ELF-1 (cell line): Measurements from ENCODE around the gene MAD1L1.

Experiments
- DNase-seq: peaks from one replicate; pipeline ENCODE4 v3.0.0-alpha.2; 2016; ENCODE audit warnings: low read depth, low spot score

The MAD1L1 gene

DNA sequence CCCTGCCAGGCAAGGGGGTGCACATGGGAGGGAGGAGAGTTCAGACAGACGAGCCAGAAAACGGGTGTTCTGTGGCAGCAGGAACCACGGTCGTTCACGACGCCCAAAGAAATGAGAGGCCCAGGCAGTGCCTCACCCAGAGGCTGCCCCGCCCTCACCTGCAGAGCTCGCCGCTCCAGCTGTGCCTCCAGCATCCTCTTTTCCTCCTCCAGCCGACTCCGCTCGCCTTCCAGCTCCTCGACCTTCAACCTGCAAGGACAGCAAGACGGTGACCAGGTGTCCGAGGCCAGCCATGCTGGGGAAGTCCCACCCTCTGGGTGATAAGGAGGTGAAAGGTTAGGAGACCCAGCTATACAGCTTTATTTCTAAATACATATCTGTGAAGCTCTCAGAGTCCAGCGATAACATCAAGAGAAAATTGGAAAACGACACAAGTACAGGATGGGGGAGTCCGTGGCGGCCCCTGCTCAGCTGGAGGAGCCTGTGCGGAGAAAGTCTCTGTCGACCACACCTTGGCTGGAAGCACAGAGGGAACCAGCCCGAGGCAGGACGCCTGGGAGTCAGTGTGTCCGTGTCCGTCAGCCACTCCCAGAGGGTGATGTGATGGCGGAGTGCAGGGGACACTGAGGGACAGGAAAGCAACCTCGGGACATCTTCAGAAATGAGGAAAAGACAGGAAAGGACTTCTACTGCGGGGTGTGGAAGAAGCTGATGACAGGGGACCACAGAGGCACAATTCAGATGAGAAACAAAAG is 275.1 kb downstream of the MAD1L1 start:
- no peak for DNase-seq

DNA sequence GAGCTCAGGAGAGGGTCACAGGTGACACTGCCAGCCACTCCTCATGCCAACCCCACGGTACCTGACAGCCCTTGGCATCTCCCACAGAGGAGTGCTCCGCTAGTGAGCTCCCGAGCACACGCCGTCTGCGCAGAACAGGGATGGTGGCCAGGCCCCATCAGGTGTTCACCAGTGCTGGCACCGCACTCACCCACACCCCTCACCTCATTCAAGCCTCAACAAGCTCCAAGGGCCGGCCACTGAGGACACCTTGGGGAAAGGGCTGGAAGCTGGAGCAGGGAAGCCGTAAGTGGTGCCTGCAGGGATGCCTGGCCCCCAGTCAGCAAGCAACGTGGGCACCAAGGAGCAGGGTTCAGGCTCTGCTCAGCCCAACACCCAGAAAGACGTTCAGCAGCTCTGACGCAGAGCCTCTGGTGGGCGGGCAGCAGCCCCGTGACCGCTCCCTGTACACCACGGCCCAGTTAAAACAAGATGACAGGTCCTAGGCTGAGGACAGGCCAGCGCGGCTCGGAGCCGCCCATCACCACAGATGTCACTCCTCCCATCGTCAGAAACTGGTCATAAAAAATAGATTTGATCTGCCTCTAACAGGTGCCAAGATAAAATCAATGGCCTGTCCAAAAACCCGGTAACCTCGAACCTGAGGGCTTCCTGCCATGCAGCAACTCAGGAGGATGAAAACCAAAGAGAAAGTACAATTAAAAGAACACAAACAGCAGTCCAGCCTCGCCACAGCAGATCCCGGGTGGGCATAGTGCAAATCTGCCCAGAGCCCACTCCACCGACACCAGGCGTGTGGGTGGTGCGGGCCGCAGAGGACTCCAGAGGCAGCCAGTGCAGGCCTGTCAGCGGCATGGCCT is 275.9 kb downstream of the MAD1L1 start:
- no peak for DNase-seq

DNA sequence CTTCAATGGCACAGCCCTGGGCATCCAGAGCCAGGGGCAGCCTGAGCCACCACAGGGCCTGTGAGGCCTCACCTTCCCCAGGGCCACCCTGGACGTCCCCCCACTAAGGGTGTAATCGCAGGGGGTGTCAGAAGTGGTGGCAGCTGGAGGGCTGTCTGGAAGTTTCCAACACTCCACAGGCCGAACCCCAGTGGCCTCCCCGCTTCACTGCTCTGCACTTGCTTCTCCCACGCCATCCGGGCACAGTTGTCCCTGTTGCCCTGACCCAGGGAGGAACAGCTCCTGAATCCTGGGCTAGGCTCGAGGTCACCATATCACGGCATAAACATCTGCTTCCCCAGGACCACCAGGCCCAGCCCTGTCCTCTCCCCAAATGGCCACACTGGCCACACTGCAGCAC is 276.6 kb downstream of the MAD1L1 start:
- DNase-seq = no peak

DNA sequence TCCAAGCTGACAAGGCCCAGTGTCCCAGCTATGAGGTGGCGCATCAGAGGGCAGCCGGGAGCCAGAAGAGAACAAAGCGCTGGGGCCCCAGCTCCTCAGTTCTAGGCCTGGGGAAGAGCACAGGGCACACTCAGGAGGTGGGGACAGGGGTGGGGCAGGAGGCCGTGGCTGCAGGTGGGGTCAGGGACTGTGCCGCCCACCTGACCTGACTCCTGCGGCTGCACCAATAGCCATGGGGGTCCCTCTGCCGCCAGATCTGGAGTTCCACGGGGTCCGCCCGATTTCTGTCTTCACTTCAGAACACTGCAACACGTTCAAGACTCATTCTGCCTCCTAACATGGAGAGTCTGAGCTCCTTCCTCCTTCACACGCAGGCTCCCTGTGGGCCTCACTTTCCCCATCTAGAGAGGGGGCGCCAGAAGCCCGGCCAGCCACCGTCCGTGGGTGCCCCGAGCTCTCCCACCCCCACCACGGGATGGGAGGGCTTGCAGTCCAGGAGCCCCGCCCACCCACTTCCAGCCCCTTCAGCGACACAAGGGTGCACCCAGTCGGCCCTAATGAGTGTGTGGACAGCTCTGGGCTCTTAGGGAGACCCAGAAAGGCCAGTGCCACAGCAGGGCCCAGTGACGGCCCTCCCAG is 278.3 kb downstream of the MAD1L1 start:
- DNase-seq = no peak

DNA sequence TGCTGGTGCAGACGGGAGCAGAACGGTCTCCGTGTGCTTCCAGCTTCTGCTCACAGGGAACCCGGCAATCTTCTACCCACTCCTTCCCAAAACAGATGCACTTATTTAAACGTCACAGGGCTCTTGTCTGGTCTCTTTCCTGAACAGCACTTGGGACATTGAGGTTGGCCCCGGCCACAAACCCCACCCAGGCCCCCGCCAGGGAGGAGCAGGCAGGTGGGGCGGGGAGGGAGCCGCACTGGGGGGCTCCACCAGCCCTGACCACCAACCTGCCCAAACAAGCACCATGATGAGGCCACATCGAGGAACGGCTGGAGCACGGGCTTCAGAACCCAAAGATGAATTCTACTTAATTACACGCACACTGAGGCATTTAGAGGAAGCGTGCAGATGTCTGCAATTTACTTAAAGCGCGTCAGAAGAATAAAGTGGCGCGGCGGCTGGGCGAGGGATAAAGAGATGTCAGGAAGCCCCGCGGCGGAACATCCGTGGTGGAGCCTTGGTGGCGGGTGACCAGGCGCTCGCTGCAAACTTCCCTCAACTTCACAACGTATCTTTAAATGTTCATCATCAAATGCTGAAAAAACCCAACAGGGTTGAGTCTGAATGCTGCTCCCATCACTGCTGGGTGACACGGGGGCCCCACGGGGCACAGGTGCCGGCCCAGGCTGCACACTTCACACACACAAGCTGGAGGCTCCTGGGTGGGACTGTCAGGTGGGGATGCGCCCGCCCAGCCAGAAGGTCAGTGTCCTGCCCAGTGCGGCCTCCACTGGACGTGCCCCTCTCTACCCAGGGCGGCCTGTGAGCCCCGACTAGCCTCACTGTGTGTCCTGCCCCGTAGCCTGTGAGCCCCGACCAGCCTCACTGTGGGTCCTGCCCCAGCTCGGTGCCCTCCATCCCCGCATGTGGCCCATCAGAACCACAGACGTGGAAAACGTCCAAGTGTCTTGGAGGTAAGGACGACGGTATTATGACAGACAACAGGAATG is 279.2 kb downstream of the MAD1L1 start:
- DNase-seq = no peak

DNA sequence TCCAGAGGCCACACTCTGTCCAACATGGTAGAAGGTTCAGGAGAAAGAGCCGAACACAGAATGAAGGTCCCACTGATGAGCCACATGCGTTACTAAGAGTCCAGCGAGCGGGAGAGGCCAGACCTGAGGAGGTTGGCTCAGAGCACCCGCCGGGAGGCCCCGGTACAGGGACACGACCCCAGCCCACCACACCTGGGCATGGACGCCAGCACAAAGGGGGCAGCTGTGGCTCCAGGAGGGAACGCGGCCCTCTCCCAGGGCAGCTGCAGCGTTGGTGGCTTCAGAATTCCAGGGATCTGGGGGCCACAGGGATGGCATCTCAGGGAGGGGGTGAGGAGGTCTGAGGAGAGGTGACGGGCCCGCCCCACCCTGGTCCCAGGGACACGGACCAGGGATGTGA is 280.0 kb downstream of the MAD1L1 start:
- DNase-seq = no peak

DNA sequence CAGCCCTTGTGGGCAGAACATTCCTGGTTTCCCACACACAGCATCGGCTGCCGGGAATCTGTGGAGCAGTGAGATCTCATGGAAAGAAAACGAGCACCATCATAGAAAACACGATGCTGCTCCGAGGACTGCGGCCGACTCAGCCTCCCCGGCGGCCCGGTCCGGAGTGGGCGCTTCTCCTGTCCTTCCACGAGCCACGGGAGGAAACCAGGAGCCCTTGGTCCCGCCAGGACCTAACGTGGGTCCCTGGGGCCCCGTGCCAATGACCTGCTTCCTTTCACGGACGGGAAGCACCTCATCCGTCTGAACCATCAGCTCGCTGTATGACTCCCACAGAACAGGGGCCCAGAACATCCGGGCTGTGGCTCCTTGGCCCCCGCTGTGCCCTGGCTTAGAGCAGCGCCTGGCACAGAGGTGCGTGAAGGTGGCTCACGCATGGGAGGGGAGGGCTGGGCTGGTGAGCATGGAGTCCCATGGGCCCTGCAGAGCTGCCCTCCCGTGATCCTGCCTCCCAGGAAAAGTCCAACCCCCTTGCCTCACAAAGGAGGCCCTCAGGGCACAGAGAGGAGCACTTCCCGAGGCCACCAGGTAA is 280.5 kb downstream of the MAD1L1 start:
- no peak for DNase-seq

DNA sequence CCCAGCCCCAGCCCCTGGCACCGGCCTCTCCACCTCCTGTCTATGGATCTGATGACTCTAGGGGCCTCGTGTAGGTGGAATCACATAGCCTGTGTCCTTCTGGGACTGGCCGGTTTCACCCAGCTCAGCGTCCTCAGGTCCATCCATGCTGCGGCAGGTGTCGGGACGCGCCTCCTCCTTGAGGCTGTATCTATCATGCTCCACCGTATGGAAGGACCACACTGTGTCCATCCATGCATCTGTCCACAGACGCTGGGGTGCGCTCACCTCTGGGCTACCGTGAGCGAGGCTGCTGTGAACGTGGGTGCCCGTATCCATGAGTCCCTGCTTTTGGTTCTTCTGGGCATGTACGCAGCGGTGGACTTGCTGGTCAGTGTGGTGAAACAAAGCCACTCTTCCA is 281.1 kb downstream of the MAD1L1 start:
- no peak for DNase-seq

DNA sequence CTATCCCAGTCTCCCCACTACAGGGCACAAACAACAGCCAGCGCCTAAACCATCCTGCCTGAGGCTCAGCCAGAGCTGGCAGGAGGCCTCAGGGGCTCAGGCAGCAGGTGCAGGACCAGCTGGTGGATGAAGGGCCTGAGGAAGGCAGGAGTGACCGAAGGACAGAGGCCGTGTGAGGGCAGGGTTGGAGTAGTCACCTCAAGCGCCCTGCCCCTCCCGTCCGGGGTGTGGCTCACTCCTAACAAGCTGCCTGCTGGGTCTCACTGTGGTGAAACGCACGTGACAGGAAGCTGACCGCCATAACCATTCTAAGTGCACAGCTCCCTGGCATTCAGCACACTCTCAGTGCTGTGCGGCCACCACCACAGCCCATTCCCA is 281.6 kb downstream of the MAD1L1 start:
- DNase-seq = no peak

DNA sequence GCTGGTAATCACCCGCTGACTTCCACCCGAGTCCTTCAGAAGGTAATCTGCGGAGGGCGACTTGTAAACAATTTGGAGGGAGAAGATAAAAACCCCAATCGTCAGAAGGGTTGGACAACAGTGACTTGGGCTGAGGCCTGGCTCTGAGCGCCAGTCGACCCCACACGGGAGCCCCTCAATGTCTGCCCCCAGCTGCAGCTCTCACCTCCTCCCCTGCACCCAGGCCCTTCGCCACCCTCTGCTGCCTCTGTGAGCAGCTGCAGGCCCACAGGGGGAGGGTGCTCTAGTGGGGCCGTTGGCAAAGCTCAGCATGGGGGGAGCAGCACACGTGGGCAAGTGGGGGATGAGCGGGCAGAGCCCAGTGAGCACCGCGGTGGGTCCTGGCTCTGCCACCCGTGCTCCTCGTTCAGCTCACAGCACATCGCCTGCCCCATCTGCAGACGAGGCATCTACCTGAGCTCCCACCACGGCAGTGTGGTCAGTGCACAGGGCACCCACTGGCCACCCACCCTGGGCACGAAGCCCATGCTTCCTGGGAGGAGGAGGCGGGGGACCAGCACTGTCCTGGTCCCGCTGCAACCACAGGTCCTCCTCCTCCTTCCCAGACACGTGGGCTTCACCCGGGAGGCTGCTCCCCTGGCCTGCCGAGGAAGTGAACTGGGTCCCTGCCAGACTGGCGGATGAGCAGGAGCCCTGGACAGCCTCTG is 282.1 kb downstream of the MAD1L1 start:
- no peak for DNase-seq

DNA sequence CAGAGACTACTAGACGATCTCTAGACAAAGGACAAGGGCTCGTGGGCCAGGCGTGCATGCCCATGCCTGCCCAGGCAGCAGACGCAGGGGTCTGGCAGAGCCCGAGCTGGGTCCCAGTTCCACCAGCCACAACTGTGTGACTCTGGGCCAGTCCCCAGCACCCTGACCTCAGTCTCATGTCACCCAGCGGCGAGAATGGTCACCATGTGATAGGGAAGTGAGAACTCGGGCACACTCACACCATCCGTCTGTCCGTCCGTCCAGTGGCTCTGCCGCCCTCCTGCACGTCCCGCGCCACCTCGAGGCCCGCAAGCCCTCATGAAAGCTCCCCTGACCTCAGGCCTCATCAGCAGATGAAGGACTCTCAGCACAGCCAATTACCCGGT is 282.7 kb downstream of the MAD1L1 start:
- DNase-seq = no peak

DNA sequence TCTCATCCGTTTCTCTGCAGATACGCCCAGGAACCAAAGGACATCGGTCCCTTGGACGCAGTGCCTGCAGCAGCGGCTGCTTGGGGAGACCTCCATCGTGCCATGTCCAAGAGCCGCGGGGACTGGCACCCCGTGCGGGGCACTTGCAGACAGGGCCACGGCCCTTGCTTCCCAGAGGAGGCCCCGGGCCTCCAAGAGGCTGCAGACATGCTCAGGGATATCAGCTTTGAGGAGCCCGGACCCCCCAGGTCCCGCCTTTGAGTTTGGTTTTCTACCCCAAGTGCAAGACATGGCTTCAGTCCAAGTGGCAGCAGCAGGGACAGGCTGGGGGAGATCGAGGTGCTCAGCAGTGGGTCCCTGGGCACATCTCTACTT is 283.1 kb downstream of the MAD1L1 start:
- no peak for DNase-seq

DNA sequence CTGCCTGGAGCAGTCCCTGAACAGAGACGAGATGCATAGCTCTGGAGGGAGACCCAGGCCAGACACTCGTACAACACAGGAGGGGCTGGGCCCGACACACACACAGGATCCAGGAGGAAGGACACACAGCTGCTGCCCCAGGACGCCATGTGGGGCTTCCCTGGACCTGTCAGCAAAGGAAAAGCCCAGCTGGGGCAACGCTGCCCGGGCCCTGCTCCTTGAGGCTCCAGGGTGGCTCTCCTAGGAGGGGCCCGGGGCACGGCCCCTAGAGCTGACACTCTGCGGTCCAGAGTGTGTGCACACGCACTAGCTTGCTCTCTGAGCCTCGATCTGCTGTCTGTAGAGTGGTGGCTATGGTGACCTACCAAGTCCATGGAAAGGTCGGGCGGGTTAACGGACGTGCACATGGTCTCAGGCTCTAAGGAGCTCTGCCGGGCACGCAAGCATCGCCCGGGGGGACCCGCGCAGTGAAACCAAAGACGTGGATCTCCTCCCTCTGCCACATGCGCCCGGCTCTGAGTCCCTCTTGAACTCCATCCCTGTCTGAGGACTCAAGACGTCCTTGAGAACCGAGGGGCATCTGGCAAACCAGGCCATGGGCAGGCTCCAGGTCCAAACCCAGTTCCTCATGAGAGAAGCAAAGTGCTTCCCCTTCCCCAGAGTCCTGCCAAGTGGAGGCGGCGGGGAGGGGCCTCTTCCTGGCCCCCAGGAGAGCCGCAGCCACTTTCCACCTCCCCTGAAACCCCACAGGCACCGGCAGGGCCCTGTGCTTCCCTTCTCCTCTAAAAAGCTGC is 283.7 kb downstream of the MAD1L1 start:
- no peak for DNase-seq

DNA sequence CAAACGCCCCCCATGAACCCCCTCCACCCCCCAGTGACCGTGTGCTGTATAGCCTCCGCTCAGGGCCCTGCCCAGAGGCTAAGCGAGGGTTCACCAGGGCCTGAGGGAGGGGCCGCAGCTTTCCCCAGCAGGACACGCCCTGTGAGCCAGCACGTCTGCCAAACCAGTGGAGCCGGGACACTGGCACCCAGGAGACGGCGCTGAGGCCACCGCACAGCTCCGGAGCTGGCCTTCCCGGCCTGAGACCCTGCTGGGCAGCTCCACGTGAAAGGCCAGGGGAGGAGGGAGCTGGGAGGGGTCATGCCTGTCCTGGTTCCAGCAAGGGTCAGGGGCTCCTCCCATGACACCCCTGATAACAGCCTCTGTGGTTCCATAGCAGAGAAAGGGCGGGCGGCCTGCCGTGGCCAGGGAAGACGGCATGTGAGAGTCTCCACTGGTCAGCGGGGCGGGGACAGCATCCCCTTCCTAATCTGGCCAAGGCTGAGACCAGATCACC is 284.4 kb downstream of the MAD1L1 start:
- DNase-seq = no peak

DNA sequence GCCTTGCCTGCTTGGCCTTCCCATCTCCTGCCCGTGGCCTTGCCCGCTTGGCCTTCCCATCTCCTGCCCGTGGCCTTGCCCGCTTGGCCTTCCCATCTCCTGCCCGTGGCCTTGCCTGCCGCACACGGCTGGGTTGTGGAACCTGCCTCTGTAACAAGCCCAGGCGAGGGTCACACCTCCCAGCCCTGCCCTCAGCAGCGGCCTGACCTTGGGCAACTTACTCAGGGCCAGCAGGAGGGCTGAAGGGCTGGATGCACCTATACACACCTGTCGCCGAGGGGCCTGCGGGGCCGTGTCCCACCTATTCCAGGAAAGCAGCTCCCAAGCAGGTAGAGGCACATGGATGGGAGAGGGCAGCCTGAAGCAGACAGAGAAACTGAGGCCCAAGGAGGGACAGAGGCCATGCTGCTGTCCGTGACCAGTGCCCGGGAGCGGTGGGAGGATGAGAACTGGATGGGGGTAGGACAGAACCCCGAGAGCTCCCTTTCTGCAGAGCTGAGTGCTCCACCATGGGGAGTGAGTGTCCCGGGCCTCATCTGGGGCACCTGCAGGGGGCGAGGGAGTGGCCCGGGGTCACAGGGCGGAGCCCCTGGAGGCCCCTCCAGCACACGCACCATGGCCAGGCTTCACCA is 285.0 kb downstream of the MAD1L1 start:
- DNase-seq = no peak

DNA sequence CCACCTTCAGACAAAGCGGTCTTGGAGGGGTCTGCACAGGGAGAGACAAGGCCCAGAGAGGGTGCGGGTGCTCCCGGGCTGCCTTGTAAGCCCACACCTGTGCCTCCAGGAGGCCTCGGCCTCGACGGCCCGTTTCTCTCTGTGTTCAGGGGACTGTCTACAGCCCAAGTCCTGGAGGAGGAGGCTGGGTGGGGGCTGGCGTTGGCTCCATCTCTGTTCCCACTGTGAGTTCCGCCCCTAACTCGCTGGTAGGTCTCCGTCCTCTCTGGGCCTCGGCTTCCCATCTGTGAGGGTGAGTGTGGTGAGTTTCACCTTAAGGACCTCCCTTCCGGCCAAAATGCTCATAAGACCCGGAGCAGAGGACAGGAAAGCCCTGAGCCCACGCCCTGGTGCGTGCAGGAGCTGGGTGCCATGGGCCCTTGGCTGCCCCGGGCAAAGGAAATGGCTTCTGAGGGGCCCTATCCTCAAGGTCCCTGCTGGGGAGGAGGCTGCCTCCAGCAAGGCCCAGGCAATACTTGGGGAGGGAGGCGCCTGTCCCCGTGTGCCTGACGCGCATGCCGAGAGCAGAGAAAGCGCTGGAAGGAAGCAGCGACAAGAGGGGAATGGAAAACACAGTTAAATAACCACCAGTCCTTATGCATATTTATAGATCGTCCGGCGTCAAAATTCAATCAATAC is 285.8 kb downstream of the MAD1L1 start:
- DNase-seq = no peak

DNA sequence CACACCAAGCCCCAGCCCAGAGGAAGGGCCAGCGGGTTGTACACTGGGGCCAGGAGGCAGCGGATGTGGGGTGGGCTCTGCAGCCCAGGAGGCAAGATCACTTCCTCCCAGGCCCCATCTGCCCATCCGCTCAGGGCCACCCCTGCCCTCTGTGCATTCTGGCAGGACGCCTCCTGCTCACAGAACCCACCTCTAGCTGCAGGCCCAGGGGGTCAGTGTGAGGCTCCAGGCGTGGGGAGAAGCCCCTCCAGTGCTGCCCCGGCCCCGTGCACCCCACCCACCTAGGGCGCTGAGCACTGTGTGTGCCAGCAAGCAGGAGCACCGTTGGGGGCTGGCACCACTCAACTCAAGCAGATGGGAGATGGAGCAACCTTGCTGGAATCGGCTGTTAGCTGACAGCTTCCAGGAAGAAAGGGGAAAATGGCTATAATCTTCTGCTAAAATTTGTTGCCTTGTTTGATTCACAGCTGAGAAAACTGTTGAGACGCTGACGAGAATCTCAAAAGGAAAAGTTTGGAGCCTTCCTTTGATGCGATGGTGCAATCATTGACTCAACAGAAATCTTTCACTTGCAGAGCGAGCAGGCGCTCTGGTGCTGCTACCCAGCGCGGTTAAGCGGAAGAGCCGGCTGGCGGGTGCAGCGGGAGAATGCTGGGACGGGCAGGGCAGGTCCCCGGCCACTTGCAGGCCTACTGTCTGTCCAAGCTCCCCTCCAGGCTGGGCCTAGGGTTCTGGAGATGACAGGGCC is 286.5 kb downstream of the MAD1L1 start:
- DNase-seq = no peak

DNA sequence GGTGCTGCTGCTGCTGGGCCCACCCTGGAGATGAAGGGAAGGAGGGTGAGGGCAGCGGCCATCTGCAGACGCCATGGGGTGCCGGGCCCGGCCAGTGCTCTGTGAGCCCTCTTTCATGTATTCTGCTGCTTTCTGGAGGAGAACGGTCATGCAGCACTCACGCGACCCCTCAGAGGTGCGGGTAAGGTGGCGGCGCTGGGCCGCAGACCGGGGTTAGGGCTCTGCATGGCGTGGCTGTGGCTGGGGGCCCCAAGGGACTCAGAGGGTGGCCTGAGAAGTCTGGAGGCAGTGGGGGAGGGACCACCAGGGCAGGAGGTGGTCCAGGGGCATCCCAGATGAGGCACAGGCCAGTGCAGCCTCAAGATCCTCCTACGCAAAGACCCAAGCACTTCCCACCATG is 287.2 kb downstream of the MAD1L1 start:
- no peak for DNase-seq
